ENCODE data around the gene GATM. TPM values are rescaled to one million over a fixed set of nuclear protein-coding genes. Genes with fewer than 3 reads are reported as not detected.
"Not testable (repeated sequence)": the region's sequence is repeated elsewhere in the genome, so short reads cannot be mapped to it uniquely, and the experiment has no call there.

The GATM gene
- total and polyA plus RNA-seq, 7 donors, result 10.2 to 51.4 (median 38.4) TPM

DNA sequence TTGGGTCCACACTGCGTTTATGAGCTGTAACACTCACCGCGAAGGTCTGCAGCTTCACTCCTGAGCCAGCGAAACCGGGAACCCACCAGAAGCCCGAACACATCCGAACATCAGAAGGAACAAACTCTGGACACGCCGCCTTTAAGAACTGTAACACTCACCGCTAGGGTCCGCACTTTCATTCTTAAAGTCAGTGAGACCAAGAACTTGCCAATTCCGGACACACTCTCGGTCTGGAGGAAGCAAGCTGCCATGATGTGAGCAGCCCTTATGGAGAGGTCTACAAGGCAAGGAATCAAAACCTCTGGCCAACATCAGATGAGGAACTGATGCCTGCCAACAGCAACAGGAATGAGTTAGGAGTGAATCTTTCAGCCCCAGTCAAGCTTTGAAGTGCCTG is 63.4 kb downstream of the GATM start:
- no peak overlapping the region for H3K4me3 ChIP-seq
- TF ChIP-seq POLR2AphosphoS5 (IDR thresholded peaks at IDR 0.05), result no peak
- TF ChIP-seq, protein P1, sequence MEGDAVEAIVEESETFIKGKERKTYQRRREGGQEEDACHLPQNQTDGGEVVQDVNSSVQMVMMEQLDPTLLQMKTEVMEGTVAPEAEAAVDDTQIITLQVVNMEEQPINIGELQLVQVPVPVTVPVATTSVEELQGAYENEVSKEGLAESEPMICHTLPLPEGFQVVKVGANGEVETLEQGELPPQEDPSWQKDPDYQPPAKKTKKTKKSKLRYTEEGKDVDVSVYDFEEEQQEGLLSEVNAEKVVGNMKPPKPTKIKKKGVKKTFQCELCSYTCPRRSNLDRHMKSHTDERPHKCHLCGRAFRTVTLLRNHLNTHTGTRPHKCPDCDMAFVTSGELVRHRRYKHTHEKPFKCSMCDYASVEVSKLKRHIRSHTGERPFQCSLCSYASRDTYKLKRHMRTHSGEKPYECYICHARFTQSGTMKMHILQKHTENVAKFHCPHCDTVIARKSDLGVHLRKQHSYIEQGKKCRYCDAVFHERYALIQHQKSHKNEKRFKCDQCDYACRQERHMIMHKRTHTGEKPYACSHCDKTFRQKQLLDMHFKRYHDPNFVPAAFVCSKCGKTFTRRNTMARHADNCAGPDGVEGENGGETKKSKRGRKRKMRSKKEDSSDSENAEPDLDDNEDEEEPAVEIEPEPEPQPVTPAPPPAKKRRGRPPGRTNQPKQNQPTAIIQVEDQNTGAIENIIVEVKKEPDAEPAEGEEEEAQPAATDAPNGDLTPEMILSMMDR (IDR thresholded peaks at IDR 0.05), result no peak
- TF ChIP-seq POLR2A (IDR thresholded peaks at IDR 0.05), result no peak
- no peak for TF ChIP-seq EP300 (IDR thresholded peaks at IDR 0.05)
- 82 to 87% methylated on average over 13 of the region's 13 CpGs for WGBS, 2 donors
- no peak for DNase-seq
- H3K4me1 ChIP-seq, result no peaks in the 10 kb centered on the region
- no peaks in the 10 kb centered on the region for H3K27me3 ChIP-seq
- H3K27ac ChIP-seq, result no peak overlapping the region
- H3K9me3 ChIP-seq, result no peaks in the 10 kb centered on the region
- intact Hi-C loops (cut with DNase I), result no loop called here
- no peaks in the 10 kb centered on the region for H3K36me3 ChIP-seq

DNA sequence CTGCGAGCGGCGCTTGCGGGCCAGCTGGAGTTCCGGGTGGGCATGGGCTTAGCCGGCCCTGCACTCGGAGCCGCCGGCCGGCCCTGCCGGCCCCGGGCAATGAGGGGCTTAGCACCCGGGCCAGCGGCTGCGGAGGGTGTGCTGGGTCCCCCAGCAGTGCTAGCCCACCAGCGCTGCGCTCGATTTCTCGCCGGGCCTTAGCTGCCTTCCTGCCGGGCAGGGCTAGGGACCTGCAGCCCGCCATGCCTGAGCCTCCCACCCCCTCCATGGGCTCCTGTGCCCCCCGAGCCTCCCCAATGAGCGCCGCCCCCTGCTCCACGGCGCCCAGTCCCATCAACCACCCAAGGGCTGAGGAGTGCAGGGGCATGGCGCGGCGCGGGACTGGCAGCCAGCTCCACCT is 64.2 kb downstream of the GATM start:
- H3K4me3 ChIP-seq; intact Hi-C loops (cut with DNase I); H3K27ac ChIP-seq; DNase-seq; H3K4me1 ChIP-seq; H3K36me3 ChIP-seq; H3K9me3 ChIP-seq; H3K27me3 ChIP-seq: not testable (repeated sequence)
- WGBS, 2 donors, result 93% methylated on average over 31 of the region's 31 CpGs

Small RNA genes lying within 50 kb of the gene (small RNA-seq; reads per million reads assigned to genes)
- gene RNU6-953P, result 0 reads per million in 3 donors

Other genes starting within 250 kb of the GATM start
- 1 to 10 TPM in 2 of 4 donors, under 1 TPM in 2; 0.36 to 3.1 (median 1.3) TPM for gene DUOXA1, start 248.7 kb downstream of the GATM start, total RNA-seq
- gene DUOXA1, start 248.7 kb downstream of the GATM start, polyA plus RNA-seq, result 1 to 10 TPM in 1 of 3 donors, not detected in 2; 1.7 TPM
- 1 to 10 TPM in 1 of 4 donors, under 1 TPM in 2, not detected in 1; under 0.01 to 1.7 (median 0.27) TPM for gene DUOX1, start 248.6 kb downstream of the GATM start, total RNA-seq
- 1 to 10 TPM in 1 of 3 donors, not detected in 2; 1.3 TPM for gene DUOX1, start 248.6 kb downstream of the GATM start, polyA plus RNA-seq
- 10 to 100 TPM; 10.6 to 28.5 (median 17.9) TPM for gene SHF, start 190.6 kb downstream of the GATM start, total RNA-seq
- 10 to 100 TPM in 2 of 3 donors, 1 to 10 TPM in 1; 3.5 to 13.5 (median 12.6) TPM for gene SHF, start 190.6 kb downstream of the GATM start, polyA plus RNA-seq
- not detected for gene SLC28A2, start 126.3 kb downstream of the GATM start, total RNA-seq
- gene SLC28A2, start 126.3 kb downstream of the GATM start, polyA plus RNA-seq, result 1 to 10 TPM; 1.2 to 3.0 (median 1.8) TPM
- gene SLC30A4, start 144.2 kb upstream of the GATM start, total RNA-seq, result 10 to 100 TPM in 1 of 4 donors, 1 to 10 TPM in 3; 9.2 to 11.6 (median 9.6) TPM
- 1 to 10 TPM; 3.3 to 7.2 (median 3.6) TPM for gene SLC30A4, start 144.2 kb upstream of the GATM start, polyA plus RNA-seq
- 10 to 100 TPM; 40.2 to 89.1 (median 74.7) TPM for gene BLOC1S6, start 208.8 kb upstream of the GATM start, total RNA-seq
- 10 to 100 TPM; 23.2 to 26.4 (median 25.7) TPM for gene BLOC1S6, start 208.8 kb upstream of the GATM start, polyA plus RNA-seq